ENCODE measurements around the gene DNAJA1. TPM values are rescaled to one million over a fixed set of nuclear protein-coding genes. Genes with fewer than 3 reads are reported as not detected.

The DNAJA1 gene
- total and polyA plus RNA-seq, 4 donors: 60.9 to 96.6 (median 73.4) TPM

DNA sequence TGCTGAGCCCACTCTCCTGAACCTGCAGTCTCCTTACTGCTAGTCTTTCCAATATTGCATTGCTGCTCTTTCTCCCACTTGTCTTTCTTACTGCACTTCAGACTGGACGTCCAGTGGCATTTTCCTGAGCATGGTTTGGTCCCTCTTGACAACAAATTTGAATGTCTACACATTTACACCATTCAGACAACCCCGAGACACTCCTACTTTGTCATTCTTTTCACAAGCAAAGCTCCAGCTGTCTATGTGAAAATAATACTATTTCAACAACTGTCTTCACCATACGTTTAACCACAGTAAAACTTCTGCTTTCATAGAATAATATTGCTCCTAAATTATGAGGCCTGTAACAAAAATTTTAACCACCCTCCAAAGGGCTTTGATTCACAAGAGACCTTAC lies 13.2 kb upstream of the DNAJA1 start:
- Histone ChIP-seq H3K36me3 (ENCODE audit: control insufficient read depth in 4 of 4, insufficient read depth in 3 of 4, low read depth in 1 of 4, low read length in 3 of 4) (no peaks in the 10 kb centered on the region), H3K4me1 (ENCODE audit: control insufficient read depth in 4 of 4, insufficient read depth in 4 of 4, low read length in 3 of 4) (no peaks in the 10 kb centered on the region), H3K27ac (ENCODE audit: low read depth in 1 of 2, low read length in 2 of 2) (no peak overlapping the region), H3K9me3 (ENCODE audit: control insufficient read depth in 4 of 4, low read length in 3 of 4) (no peaks in the 10 kb centered on the region), H3K4me3 (ENCODE audit: low read depth in 1 of 3, low read length in 3 of 3) (no peak overlapping the region), H3K9ac (ENCODE audit: low read depth in 1 of 2, low read length in 2 of 2) (no peak overlapping the region), H3K27me3 (ENCODE audit: control insufficient read depth in 4 of 4, insufficient read depth in 4 of 4, low read length in 3 of 4) (no peaks in the 10 kb centered on the region)
- no peak for DNase-seq (ENCODE audit: low spot score)
- TF ChIP-seq, protein P1, sequence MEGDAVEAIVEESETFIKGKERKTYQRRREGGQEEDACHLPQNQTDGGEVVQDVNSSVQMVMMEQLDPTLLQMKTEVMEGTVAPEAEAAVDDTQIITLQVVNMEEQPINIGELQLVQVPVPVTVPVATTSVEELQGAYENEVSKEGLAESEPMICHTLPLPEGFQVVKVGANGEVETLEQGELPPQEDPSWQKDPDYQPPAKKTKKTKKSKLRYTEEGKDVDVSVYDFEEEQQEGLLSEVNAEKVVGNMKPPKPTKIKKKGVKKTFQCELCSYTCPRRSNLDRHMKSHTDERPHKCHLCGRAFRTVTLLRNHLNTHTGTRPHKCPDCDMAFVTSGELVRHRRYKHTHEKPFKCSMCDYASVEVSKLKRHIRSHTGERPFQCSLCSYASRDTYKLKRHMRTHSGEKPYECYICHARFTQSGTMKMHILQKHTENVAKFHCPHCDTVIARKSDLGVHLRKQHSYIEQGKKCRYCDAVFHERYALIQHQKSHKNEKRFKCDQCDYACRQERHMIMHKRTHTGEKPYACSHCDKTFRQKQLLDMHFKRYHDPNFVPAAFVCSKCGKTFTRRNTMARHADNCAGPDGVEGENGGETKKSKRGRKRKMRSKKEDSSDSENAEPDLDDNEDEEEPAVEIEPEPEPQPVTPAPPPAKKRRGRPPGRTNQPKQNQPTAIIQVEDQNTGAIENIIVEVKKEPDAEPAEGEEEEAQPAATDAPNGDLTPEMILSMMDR (IDR thresholded peaks at IDR 0.05; ENCODE audit: low read depth, low read length, missing input control): no peak
- TF ChIP-seq FOXA2 (IDR thresholded peaks at IDR 0.05) (no peak), GABPA (IDR thresholded peaks at IDR 0.05 in 1 of 2, conservative IDR thresholded peaks at IDR 0.05 in 1 of 2) (no peak), RXRA (IDR thresholded peaks at IDR 0.05) (no peak), HNF4A (conservative IDR thresholded peaks at IDR 0.05) (no peak), HNF4G (IDR thresholded peaks at IDR 0.05) (no peak), FOXA1 (IDR thresholded peaks at IDR 0.05) (no peak), JUND (IDR thresholded peaks at IDR 0.05) (no peak)
- TF ChIP-seq, protein P2, sequence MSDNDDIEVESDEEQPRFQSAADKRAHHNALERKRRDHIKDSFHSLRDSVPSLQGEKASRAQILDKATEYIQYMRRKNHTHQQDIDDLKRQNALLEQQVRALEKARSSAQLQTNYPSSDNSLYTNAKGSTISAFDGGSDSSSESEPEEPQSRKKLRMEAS (IDR thresholded peaks at IDR 0.05): no peak
- TF ChIP-seq, protein P3, sequence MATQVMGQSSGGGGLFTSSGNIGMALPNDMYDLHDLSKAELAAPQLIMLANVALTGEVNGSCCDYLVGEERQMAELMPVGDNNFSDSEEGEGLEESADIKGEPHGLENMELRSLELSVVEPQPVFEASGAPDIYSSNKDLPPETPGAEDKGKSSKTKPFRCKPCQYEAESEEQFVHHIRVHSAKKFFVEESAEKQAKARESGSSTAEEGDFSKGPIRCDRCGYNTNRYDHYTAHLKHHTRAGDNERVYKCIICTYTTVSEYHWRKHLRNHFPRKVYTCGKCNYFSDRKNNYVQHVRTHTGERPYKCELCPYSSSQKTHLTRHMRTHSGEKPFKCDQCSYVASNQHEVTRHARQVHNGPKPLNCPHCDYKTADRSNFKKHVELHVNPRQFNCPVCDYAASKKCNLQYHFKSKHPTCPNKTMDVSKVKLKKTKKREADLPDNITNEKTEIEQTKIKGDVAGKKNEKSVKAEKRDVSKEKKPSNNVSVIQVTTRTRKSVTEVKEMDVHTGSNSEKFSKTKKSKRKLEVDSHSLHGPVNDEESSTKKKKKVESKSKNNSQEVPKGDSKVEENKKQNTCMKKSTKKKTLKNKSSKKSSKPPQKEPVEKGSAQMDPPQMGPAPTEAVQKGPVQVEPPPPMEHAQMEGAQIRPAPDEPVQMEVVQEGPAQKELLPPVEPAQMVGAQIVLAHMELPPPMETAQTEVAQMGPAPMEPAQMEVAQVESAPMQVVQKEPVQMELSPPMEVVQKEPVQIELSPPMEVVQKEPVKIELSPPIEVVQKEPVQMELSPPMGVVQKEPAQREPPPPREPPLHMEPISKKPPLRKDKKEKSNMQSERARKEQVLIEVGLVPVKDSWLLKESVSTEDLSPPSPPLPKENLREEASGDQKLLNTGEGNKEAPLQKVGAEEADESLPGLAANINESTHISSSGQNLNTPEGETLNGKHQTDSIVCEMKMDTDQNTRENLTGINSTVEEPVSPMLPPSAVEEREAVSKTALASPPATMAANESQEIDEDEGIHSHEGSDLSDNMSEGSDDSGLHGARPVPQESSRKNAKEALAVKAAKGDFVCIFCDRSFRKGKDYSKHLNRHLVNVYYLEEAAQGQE (IDR thresholded peaks at IDR 0.05): no peak
- TF ChIP-seq, protein P4, sequence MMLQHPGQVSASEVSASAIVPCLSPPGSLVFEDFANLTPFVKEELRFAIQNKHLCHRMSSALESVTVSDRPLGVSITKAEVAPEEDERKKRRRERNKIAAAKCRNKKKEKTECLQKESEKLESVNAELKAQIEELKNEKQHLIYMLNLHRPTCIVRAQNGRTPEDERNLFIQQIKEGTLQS (IDR thresholded peaks at IDR 0.05): no peak
- 88% methylated on average over 3 of the region's 3 CpGs for WGBS

DNA sequence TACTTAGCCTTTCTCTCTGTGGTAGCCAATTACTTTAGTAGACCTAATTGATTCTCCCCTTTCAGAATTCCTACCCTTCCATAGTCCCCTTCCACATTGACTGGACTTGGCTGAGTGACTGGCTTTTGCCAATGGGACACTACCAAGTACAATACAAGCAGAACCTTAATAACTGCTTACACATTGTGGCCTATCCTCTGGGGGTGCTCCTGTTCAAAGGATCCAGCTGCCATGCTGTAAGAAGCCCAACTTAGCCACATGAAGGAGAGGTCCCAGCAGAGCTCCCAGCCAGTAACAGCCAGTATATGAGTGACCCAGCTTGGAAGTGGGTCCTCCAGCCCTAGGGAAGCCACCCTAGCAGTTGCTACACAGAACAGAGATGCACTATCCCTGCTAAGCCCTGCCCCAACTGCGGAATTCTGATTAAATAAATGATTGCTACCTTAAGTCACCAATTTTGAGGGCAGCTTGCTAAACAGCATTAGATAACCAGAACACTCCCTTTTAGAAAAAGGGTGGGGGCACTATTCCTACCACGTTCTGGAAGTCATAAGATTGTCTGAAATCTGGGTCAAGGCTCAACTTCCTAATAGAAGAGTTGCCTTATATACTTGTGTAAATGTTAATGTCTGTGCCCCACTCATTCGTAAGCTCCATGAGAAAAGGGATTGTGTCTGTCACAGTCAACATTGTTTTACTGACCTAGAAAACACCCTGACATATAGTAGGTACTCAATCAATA lies 12.6 kb upstream of the DNAJA1 start:
- 89% methylated on average over 3 of the region's 3 CpGs for WGBS
- Histone ChIP-seq H3K4me1 (ENCODE audit: control insufficient read depth in 4 of 4, insufficient read depth in 4 of 4, low read length in 3 of 4) (no peaks in the 10 kb centered on the region), H3K36me3 (ENCODE audit: control insufficient read depth in 4 of 4, insufficient read depth in 3 of 4, low read depth in 1 of 4, low read length in 3 of 4) (no peaks in the 10 kb centered on the region), H3K4me3 (ENCODE audit: low read depth in 1 of 3, low read length in 3 of 3) (no peak overlapping the region), H3K27ac (ENCODE audit: low read depth in 1 of 2, low read length in 2 of 2) (no peak overlapping the region), H3K9ac (ENCODE audit: low read depth in 1 of 2, low read length in 2 of 2) (no peak overlapping the region), H3K27me3 (ENCODE audit: control insufficient read depth in 4 of 4, insufficient read depth in 4 of 4, low read length in 3 of 4) (no peaks in the 10 kb centered on the region), H3K9me3 (ENCODE audit: control insufficient read depth in 4 of 4, low read length in 3 of 4) (no peaks in the 10 kb centered on the region)
- TF ChIP-seq, protein P5, sequence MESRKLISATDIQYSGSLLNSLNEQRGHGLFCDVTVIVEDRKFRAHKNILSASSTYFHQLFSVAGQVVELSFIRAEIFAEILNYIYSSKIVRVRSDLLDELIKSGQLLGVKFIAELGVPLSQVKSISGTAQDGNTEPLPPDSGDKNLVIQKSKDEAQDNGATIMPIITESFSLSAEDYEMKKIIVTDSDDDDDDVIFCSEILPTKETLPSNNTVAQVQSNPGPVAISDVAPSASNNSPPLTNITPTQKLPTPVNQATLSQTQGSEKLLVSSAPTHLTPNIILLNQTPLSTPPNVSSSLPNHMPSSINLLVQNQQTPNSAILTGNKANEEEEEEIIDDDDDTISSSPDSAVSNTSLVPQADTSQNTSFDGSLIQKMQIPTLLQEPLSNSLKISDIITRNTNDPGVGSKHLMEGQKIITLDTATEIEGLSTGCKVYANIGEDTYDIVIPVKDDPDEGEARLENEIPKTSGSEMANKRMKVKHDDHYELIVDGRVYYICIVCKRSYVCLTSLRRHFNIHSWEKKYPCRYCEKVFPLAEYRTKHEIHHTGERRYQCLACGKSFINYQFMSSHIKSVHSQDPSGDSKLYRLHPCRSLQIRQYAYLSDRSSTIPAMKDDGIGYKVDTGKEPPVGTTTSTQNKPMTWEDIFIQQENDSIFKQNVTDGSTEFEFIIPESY (IDR thresholded peaks at IDR 0.05): no peak
- TF ChIP-seq SP1 (IDR thresholded peaks at IDR 0.05) (no peak), JUND (IDR thresholded peaks at IDR 0.05) (no peak)
- no peak for DNase-seq (ENCODE audit: low spot score)

Data from liver (tissue), 9 donors.